Chondrocyte (in vitro differentiated cells): ENCODE results near the gene SLC2A4RG. TPM values are rescaled to one million over a fixed set of nuclear protein-coding genes. Genes with fewer than 3 reads are reported as not detected.

Source experiments
- DNase-seq: peaks from one replicate; pipeline ENCODE4 v3.0.0; 2021; ENCODE audit warnings: mixed read lengths, low spot score
- H3K27ac Mint-ChIP-seq: one replicate; pipeline ENCODE4 v1.8.0; 2021; ENCODE audit warnings: mild to moderate bottlenecking, moderate library complexity, mixed read lengths; ENCODE audit not compliant: unreplicated experiment
- H3K27me3 Mint-ChIP-seq: 2 replicates; pipeline ENCODE4 v1.8.0; 2021; ENCODE audit warnings: low read depth, mixed read lengths
- H3K36me3 Mint-ChIP-seq: 2 replicates; pipeline ENCODE4 v1.8.0; 2021; ENCODE audit warnings: low read depth, mixed read lengths
- H3K4me1 Mint-ChIP-seq: 2 replicates; pipeline ENCODE4 v1.8.0; 2021; ENCODE audit warnings: low read depth, mild to moderate bottlenecking, mixed read lengths
- H3K4me3 Mint-ChIP-seq: one replicate; pipeline ENCODE4 v1.8.0; 2021; ENCODE audit warnings: mild to moderate bottlenecking, moderate library complexity, mixed read lengths; ENCODE audit not compliant: unreplicated experiment
- H3K9me3 Mint-ChIP-seq: 2 replicates; pipeline ENCODE4 v1.8.0; 2021; ENCODE audit warnings: low read depth, mixed read lengths
- total RNA-seq: library from RNA; stranded (reverse); gene quantifications from 3 replicates; pipeline ENCODE4 v1.2.1, GENCODE V29; 2021
- TF ChIP-seq, protein P1 (sequence below): fragments of 200-600 bp; sonication (generic); IDR thresholded peaks from 2 replicates; pipeline ENCODE4 v1.5.0; 2021; ENCODE audit warnings: antibody characterized with exemption, mild to moderate bottlenecking, moderate library complexity

Gene SLC2A4RG
- total RNA-seq, 1 donor from 2014 or later = 101 TPM

DNA sequence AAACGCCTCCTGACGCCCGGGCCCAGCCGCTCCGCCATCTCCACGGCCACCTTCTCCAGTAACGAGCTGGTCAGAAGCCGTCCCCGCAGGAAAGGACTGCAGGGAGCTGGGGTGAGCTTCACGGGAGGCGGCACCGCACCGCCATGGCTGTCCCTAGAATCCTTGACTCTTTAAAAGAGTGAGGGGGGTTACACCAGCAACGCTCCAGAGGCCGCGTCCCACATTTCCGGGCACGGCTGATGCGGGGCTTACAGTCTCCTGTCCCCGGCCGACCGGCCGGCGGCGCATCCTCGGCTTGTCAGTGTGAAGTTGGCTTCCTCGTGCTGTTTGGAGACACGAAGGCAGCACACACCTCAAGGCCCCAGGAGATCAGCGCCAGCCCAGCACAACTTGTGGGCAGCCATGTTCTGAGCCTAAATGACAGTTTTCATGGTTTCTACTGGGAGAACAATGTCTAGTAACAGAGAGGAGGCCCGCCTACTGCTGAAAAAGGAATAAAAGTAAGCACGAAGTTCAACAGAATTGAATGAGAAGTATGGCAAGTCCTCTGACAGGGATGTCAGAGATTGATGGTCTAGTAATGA lies 30.4 kb downstream of the SLC2A4RG start:
- DNase-seq = no peak
- no peaks in the 10 kb centered on the region for H3K9me3 Mint-ChIP-seq
- H3K36me3 Mint-ChIP-seq = peaks cover 6% of the 10 kb centered on the region
- H3K27me3 Mint-ChIP-seq = no peaks in the 10 kb centered on the region
- TF ChIP-seq, protein P1, sequence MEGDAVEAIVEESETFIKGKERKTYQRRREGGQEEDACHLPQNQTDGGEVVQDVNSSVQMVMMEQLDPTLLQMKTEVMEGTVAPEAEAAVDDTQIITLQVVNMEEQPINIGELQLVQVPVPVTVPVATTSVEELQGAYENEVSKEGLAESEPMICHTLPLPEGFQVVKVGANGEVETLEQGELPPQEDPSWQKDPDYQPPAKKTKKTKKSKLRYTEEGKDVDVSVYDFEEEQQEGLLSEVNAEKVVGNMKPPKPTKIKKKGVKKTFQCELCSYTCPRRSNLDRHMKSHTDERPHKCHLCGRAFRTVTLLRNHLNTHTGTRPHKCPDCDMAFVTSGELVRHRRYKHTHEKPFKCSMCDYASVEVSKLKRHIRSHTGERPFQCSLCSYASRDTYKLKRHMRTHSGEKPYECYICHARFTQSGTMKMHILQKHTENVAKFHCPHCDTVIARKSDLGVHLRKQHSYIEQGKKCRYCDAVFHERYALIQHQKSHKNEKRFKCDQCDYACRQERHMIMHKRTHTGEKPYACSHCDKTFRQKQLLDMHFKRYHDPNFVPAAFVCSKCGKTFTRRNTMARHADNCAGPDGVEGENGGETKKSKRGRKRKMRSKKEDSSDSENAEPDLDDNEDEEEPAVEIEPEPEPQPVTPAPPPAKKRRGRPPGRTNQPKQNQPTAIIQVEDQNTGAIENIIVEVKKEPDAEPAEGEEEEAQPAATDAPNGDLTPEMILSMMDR = no peak
- H3K27ac Mint-ChIP-seq = no peak overlapping the region
- peaks cover 10% of the 10 kb centered on the region for H3K4me1 Mint-ChIP-seq
- H3K4me3 Mint-ChIP-seq = no peak overlapping the region

DNA sequence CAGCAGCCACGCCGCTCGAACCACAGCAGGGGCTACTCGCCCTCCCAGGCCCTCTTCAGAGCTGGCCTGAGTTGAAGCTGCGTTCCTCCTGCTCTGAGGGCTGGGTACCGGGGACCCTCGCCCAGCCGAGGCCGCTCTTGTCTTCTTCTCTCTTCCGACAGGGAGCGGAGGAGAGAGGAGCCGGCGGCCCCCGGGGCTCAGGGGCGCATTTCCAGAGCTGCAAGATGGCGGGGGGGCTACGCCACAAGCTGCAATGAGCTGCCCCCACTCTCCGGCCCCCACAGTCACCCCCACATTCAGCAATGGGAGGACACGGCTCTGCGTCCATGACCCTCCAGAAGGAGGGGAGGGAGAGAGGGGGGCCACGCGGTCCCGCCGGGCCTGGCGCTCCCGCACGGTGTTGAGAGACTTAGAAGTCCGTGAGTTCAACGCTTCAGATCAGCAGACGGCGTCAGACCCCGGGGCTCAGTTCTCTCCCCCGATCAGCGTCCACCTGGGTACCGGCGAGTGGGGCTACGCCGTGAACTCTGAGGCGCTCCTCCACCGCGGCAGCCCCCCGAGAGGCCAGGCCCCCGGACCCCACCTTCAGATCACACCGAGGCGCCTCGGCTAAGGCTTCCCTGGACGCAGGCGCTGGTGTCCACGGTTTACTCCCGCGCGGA lies 31.6 kb downstream of the SLC2A4RG start:
- no peak for DNase-seq
- Mint-ChIP-seq H3K27ac (no peak overlapping the region), H3K4me3 (no peak overlapping the region), H3K4me1 (peaks cover 15% of the 10 kb centered on the region), H3K9me3 (no peaks in the 10 kb centered on the region), H3K27me3 (no peaks in the 10 kb centered on the region), H3K36me3 (peaks cover 4% of the 10 kb centered on the region)
- TF ChIP-seq, protein P1 = no peak

DNA sequence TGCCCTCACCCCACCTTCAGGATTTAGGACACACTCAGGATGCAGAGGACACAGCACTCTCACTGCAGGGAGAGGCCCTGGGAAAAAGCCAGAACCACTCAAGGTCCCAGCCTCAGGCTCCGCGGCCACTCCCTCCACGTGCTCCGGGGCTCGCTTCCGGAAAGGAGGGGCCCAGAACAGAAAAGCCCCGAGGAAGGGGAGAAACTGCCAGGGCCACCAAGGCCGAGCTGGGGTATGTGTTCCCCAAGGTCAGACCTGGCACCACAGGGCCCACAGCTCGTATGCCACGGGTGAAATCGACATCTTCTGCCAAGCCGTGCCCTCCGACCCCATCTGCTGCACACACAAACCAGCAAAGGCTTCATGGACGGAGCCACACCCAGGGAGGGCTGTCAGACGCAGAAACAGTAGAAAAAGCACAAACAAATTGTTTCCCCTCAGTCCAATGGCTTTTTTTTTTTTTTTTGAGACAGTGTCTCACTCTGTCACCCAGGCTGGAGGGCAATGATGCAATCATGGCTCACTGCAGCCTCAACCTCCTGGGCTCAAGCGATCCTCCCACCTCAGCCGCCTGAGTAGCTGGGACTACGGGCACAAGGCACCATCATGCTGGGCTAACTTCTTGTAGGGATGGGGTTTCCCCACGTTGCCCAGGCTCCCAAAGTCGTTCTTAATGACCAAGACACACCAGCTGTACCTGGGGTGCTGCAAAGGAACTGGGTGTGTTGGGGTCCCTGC lies 33.4 kb downstream of the SLC2A4RG start:
- no peaks in the 10 kb centered on the region for H3K9me3 Mint-ChIP-seq
- peak overlapping the region; percentile 68 for H3K27ac Mint-ChIP-seq
- peaks cover 15% of the 10 kb centered on the region for H3K4me1 Mint-ChIP-seq
- peaks cover 1% of the 10 kb centered on the region for H3K36me3 Mint-ChIP-seq
- no peaks in the 10 kb centered on the region for H3K27me3 Mint-ChIP-seq
- TF ChIP-seq, protein P1 = no peak
- DNase-seq = no peak
- no peak overlapping the region for H3K4me3 Mint-ChIP-seq

DNA sequence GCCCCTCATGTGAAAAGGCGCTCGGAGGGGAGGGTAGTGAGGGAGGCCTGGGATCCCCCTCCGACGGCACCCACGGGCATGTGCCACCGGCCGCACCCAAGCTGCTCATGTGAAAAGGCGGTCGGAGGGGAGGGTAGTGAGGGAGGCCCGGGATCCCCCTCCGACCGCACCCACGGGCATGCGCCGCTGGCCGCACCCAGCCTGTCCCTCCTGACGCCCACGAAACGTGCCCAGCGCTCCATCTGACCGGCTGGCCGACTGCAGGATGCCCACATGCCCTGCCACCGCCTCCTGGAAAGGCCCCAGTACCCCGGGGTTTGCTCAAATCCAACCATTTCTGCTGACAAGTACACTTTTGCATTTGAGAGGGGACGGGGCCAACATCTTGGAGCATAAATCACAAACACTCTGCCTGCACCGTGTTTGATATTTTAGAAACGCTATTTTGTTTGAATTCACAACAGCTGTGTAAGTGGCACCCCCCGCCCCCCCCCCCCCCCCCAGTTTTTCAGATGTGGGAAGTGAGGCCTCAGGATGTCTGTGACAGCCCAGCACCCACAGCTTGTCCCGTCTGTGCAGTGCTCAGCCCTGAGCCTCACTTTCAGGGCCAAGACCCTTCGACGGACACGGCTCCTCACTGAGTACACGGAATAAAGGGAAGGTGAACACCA lies 34.1 kb downstream of the SLC2A4RG start:
- Mint-ChIP-seq H3K27ac (no peak overlapping the region), H3K36me3 (peaks cover 1% of the 10 kb centered on the region), H3K4me3 (peak overlapping the region; percentile 26), H3K27me3 (no peaks in the 10 kb centered on the region), H3K4me1 (peaks cover 15% of the 10 kb centered on the region), H3K9me3 (no peaks in the 10 kb centered on the region)
- TF ChIP-seq, protein P1 = no peak
- no peak for DNase-seq

DNA sequence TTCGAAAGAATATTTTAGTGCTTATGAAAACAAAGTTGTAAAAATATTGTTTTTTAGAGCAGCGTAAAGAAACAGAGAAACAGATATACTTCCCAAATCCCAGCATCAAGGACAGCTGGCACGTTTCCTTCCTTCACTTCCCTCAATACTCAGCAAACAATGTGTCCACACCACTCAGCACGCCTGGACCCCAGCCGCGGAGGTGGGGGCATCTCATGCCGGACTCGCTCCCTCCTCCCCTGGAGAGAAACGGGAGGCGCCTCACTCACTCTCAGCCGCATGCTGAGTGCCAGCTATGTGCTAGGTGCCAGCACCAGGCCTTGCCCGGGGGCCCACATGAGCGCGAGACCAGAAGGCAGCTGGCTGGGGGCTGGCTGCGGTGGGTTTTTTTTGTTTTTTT lies 34.7 kb downstream of the SLC2A4RG start:
- H3K36me3 Mint-ChIP-seq = peaks cover under 1% of the 10 kb centered on the region
- peak overlapping the region; percentile 26 for H3K4me3 Mint-ChIP-seq
- H3K27ac Mint-ChIP-seq = no peak overlapping the region
- no peaks in the 10 kb centered on the region for H3K9me3 Mint-ChIP-seq
- TF ChIP-seq, protein P1 = no peak
- H3K4me1 Mint-ChIP-seq = peaks cover 15% of the 10 kb centered on the region
- DNase-seq = no peak
- no peaks in the 10 kb centered on the region for H3K27me3 Mint-ChIP-seq
